HTR-8/SVneo (cell line): Measurements from ENCODE around the gene SOX6.

Source experiments
- DNase-seq: peaks from one replicate; pipeline ENCODE4 v3.0.0; 2011; ENCODE audit warnings: low spot score, mixed read lengths; ENCODE audit not compliant: insufficient read length
- FAIRE-seq: peaks from 2 replicates; lab custom pipeline; 2011; peaks lifted over from hg19 to GRCh38; lab: Jason Lieb, UNC

Gene SOX6

DNA sequence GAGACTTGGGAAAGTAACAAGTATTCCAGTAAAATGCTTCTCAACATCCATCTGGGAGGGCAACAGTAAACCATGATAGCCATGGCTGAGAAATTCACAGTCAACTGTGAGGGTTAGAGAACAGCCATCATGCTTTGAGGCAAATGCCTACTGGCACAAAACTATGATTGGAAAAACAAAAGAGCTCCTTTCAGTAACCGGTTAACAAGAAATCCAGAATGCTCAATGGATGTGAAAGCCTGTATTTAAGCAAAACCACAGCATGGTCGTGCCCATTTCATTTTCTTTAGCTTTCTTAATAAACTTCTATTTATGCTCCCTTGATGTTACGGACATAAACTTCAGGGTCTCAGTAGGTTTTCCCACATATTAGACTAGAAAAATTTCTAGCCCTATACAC, 139.5 kb downstream of the SOX6 start:
- DNase-seq (no peak), FAIRE-seq (no peak)

DNA sequence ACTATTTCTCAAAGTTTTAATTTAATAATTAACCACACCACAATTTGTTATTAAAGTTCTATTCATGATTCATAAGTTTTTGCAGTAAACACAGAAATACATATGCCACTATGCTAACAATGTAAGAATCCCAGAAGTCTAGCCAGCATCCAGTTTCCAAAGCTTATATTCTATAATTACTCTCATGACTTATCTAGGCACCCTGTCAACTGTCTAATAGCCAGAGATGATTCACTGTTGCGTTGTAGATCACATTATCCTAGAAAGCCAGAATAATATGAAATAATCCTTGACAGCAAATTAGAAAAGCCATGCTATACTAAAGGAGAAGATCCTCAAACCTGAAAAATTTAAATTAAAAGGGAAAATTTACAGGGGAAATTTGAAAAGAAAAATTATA, 141.0 kb downstream of the SOX6 start:
- no peak for DNase-seq
- FAIRE-seq = no peak

DNA sequence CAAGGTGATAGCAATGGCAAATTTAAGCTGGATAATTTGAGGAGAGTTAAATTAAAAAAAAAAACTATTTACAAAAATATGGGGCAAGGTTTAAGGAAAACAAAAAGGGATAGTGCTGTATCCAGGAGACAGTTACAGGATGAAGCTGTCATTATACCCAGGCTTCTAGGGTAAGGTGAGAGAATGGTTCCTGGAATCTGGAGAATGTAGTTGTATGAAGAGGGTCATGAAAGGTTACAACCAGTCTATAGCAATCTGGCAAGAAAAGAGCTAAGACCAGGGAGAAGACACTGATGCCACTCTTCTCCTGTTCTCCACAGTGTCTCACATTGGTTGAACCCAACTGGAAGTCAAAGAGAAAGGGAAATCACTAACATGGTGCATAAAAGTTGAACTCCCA, 144.9 kb downstream of the SOX6 start:
- DNase-seq (no peak), FAIRE-seq (no peak)

DNA sequence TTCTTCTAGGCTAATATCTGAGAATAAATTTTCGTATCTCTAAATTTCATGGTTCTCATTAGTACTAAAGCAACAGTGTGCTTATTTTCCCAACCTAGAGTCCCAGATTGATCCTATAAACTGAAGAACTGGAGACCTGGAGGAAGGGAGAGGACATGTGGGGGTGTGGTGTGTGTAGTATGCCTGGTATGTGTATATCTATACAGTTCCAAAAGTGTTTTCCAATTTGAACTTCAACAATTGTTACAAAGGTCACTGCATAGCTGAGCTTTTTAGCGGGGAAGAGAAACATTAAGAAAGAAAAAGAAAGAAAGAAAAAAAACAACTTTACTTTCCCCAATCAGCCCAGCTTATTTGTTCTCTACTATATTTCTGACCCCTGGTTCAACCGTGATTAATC, 152.1 kb downstream of the SOX6 start:
- no peak for FAIRE-seq
- DNase-seq = no peak

DNA sequence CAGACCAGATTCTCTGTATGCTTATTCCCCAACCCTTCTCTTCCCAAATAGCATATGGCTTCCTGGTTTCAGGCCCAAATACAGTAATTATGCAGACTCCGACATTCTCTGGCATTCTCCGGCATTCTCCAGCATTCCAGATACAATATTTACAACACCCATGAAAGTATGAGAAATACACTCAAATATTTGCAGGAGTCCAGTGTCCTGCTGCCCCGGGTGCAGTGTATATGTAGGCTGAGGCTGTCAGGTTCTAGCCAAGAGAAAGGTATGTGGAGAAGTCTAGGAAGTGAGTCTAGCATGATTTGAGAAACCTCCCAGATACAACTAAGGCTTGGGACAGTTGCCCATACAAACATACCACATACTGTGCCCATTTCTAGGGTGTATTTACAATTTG, 160.7 kb downstream of the SOX6 start:
- FAIRE-seq = no peak
- no peak for DNase-seq

DNA sequence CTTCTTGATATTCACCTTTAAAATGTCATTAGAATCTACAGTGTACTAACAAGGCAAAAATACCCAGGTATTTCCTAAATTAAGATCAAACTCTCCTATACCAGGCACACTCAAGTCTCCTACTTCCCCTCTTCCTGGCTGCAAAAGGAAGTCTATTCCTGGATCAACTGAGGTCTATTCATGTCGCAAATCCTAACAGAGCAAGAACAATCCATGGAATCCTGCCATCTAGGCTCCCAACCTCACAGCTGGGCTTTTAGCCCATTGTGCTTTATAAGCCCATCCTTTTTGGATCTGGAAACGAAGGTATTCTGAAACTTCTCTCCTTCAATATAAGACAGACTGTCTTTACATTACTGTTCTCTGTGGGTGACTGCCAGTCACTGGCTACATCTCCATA, 161.8 kb downstream of the SOX6 start:
- DNase-seq (no peak), FAIRE-seq (no peak)

DNA sequence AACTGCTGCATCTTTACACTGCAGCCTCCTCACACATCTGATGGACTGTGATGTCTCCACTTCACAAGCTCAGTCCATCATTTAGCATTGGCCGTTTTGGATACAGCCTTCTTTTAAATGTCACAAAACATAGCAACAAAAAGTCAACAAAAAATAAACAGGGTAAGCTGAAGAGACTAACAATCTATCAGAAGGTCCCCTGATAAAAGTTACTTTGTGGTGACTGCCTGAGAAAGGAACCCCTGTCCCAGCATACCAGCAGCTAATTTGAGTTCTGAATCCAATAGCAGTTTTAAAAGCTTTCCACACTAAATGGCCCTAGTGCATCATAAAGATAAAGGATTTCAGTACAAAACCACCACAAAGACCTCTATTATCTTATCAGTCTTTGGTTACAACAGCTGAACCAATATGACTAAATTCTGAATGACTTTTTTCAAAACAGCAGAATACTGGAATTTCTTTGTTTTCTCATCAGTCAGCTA, 162.4 kb downstream of the SOX6 start:
- FAIRE-seq = no peak
- no peak for DNase-seq

DNA sequence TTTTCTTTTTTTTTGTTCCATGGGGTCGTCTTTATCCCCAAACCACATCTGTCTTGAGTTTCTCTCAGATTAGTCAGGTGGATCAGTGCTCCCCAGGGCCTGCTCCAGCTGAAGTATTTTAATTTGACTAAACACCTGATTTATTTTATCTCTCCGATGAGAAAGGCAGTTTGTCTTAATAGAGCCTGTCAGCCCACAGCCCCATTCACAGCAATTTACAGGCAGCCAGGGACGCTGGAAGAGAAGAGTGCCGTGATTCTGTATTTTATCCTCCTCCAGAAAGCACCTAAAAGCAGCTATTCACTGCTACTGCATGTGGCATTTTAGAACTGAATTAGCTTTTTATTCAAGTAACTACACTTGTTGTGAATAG, 164.5 kb downstream of the SOX6 start:
- no peak for FAIRE-seq

DNA sequence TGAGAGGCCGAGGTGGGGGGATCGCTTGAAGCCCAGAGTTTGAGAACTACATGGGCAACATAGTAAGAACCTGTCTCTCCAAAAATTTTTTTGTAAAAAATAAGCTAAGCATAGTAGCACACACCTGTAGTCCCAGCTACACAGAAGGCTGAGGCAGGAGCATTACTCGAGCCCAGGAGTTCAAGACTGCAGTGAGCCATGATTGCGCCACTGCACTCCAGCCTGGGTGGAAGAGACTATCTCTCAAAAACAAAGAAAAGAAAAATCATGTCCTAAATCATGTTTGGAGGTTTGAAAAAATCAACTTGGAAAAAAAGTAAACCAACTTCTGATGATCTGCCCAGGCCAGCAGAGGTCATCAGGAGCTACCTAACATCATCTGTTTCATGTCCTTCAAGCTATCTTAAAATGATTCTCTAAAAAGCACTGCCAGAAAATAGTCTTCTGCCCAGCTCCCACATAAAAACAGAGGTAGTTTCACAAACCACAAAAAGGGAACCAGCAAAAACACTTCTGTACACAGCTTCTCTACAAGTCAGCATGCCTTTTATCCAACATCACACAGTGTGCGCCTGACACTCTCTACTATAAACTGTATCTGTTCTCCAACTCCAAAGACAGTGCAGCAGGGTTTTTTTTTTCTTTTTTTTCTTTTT, 165.0 kb downstream of the SOX6 start:
- DNase-seq = no peak
- no peak for FAIRE-seq

More for the DNA sequence above, 164.5 kb downstream of the SOX6 start:
- no peak for DNase-seq

DNA sequence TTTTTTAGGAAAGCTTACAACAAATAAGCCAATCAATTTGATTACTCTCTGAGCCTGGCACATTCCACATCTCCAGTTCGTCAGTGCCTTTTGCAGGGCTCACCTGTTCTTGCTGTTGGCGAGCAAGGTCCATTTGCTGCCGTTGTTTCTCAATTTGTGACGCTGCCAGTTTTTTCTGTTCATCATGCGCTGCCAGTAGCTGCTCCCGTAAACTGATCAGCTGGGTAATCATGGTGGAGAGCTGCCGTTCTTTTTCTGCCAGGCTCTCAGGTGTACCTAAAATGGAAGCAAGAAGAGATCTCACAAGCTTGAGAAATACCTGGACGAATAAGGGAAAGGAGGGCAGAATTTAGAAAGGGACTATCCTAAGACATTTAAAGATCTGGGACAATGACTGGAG, 169.7 kb downstream of the SOX6 start:
- no peak for DNase-seq
- FAIRE-seq = no peak

DNA sequence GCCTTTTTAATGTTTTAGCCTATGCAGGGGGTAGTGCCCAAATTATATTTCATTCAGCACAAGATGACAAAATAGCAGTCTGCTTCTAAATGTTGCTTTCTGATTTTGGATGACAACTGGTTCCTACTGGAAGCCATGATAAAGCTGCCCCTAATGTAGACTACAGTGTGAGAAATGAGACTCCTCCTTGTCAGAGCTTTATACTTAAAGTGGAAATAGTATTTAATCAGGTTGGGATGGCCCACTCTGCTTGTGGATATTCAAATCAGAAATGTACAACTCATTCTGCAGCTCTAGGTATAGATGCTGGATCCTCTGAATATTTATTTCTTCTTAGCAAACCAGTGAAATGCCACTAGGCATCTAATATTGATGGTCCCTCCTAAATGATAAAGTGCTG, 171.3 kb downstream of the SOX6 start:
- no peak for FAIRE-seq

DNA sequence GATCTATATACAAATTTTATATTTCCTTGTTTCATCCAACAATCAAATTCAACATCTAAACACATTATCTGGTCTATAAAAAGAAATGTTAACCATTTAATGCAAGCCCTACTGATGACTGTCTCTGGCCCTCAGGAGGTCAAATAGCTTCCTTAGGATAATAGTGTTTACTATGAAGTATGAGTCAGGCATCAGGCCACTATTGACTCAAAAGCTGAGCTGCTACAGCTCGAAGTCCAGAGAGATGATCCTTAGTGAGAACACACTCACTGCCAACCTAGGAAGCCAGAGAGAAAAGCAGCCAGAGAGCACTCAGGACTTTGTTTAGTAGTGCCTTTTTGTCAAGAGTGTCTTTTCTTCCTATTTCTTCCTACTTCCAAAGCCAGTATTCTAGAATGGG, 171.8 kb downstream of the SOX6 start:
- DNase-seq (no peak), FAIRE-seq (no peak)

More for the DNA sequence above, 171.3 kb downstream of the SOX6 start:
- DNase-seq = no peak

DNA sequence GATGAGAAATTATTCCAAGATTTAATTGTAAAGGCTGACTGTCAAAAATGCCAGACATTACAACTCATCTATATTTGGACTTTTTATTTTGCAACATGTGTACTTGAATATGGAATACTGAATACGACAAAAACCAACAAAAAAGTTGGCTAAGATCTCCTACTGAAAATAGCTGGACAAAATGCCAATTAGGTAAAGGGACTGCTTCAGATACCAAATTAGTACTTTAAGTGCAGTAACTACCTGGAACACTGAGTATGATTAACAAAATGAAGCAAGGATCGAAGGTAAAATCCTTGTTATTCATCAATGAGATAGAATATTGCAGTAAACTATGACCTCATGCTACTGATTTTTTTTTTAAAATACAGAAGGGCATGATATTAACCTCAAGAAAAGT, 173.8 kb downstream of the SOX6 start:
- DNase-seq (no peak), FAIRE-seq (no peak)

DNA sequence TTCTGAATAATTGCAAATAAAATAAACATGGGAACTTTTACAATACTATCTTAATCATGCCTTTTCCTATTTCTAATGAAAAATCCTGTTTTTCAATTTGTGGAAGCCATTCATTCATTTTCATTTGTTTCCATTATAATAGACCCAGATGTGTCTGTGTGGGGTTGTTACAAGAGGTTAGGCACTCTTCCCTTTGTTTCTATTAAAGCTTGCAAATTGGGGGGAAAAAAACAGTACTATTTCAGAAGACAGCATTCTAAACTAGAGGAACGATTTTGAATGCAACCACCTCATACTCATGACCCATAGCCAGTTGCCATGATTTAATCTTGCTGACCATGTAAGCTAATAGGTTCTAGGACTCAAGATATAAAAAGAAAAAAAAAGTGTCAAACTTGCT, 175.5 kb downstream of the SOX6 start:
- no peak for FAIRE-seq
- DNase-seq = no peak

DNA sequence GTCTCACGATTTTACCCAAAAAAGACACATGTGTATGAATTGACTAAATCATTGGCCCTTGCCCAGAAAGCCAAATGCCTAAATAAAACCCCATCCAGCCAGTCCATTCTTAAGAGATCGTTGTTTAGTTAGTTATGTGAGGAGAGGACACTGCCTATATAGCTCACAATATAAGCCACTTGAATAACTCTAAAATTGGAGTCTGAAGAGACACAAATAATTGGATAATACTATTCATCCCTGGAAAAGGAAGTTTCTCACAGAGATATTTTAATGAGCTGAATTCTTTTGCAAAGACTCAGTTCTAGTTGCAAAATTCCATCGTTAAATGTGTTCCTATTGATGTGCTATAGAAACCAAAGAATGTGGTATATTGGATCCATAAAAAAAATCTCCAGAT, 176.7 kb downstream of the SOX6 start:
- FAIRE-seq (no peak), DNase-seq (no peak)

DNA sequence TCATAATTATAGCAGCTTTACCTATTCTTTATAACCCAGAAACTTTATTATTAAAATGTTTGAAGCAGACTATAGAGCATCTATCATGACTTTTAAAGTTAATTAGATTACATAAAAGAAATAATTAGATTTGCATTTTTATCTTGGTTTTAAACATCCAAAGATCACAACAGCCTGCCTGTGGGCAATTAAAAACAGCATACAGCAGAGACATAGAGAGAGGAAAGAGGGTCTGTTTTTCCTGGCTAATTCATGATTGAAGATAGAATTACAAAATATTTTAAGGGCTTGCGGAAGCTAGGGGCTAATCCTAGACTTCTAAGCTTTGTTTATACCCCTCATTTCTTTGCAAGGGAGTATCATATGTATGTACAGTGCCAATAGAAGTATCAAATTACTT, 178.1 kb downstream of the SOX6 start:
- FAIRE-seq = no peak
- DNase-seq = no peak

DNA sequence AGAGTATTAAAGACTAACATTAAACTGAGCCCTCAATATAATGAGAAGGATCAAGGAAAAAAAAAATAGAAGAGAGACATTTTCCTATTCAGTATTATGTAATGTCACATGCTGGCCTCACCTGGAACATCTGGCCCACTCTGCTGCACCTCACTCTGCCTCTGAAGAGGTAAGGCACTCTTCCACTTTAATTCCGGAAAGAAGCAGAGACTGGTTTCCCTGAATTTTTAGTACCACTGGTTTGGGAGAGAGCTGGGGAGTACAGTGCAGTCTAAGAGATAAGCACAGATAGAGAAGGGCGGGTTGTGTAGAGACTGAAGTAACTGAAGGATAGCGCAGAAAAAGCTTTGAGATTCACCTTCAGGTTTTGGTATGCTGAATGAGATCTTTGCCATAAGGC, 178.7 kb downstream of the SOX6 start:
- no peak for FAIRE-seq
- no peak for DNase-seq

DNA sequence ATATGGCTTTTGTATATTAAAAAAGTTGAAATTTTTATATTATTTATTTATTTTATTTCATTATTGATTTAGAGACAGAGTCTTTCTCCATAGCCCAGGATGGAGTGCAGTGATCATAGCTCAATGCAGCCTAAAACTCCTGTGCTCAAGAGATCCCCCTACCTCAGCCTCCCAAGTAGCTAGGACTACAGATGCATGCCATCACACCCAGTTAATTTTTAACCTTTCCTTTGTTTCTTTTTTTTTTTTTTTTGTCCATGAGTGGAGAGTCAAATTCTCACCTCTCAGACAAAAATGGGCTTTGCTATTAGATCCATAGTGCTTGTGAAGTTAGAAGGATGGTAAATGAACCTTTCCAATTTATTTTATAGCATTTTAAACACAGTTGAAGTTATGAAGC, 182.5 kb downstream of the SOX6 start:
- DNase-seq (no peak), FAIRE-seq (no peak)

DNA sequence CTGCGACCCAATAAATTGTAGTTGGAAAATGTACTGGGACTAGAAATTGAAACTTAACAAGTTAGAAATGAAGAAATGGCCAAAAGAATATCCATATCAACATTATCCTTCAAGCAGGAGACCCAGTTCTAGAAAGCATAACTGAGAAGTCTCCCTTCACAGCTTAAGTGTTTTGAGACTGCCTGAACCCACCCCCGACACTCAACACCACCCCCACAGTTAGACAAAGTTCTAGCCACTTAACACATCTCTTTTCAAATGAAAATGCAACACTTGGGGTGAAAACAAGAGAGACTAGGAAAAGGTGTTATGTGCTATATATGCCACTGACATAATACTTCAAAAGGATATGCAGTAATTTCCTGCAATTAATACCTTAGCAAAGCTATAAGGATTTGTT, 184.5 kb downstream of the SOX6 start:
- FAIRE-seq = no peak
- no peak for DNase-seq

DNA sequence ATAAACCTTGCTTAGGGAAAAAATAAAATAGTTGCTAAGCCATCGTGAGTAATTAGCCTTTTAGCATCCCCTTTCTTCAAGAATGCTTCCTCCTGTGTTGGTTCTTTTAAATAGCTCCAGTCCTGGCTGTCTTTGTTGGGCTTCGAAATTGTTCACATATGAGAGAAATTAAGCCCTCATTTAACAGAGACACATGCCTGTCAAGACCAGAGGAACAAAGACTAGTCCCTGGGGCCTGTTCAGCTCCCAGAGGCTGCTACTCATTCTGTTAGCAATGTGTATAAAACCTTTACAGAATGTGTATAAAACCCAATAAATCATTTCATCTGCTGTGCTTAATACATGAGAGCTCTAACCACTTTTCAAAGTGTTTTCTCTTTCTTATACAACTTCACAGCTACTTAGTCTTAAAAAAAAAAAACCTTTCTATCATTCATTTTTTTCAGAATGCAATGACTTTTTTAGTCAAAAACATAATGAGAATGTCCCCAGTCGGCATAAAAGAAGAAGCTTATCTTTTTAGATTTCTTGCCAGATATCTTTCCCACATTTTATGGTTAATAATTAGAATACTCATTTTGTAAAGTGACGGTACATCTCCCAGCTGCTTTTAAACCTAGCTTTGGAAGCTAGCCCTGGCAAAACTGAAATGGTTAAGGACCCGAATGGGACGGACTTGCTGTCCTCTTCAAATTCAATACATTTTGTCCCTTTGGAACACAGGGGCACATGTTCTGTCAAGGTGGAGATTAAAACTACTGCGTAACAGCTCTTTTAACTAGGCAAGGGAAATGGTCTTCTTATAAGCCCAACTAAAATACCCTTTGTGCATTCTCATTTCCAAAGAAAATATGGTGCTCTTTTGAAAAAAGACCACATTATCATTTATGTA, 186.1 kb downstream of the SOX6 start:
- no peak for FAIRE-seq

DNA sequence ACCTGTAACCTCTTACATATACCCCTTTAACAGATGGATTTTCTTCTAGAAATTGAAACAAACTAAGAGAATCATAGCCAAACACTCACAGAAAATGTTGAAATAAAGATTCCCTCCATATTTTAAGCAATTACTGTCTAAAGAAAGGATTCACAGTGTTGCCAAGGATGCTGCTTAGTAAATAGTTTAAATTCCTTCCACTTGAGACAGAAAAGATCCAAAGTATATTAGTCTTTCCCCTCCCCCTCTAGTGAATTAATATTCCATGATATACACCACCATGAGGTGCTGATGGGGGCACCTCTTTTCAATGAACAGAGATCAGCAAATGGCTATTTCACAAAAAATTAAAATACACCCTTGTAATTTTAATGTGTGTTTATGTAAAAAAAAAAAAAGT, 186.8 kb downstream of the SOX6 start:
- DNase-seq (no peak), FAIRE-seq (no peak)

More for the DNA sequence above, 186.1 kb downstream of the SOX6 start:
- DNase-seq = no peak
